ENCODE measurements around the gene FZR1. TPM values are rescaled to one million over a fixed set of nuclear protein-coding genes. Genes with fewer than 3 reads are reported as not detected.

The FZR1 gene
- total and polyA plus RNA-seq, 2 experiments from 2014 or later, result 16.1 to 39.2 TPM

DNA sequence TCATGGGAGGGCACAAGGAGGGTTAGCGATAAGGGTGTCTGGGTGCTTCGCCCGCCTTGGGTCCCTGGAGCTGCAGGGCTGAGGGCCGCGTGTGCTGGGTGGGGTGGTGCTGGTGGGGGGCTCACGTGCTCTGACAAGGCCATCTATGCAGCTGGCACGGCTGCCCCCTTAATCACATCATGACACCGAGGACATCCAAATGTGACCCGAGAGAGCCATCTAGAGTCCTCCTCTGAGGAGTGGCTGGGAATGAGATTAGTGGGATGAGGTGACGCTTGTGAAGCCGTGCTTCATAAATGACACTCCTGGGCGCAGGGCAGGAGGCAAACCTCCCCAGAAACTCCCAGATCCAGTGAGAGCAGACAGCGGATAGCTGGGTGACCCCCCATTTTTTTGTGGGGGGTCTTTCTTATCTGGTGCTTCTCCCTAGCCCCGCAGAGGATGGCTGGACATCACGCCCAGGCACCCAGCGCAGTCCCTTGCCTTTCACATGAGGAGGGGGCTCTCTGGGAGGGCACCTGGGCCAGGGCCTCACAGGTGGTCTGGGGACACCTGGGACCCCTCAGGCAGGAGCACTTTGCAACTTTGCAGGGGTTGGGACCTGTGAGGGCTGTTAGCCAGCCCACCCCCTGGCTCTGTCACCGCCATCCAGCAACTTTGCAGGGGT, 6.6 kb downstream of the FZR1 start:
- Histone ChIP-seq H3K9me2 (ENCODE audit: insufficient read depth) (no peaks in the 10 kb centered on the region), H3K4me1 (ENCODE audit: insufficient read depth) (peaks cover 12% of the 10 kb centered on the region), H4K20me1 (replicated peaks; ENCODE audit: insufficient read depth) (peaks cover 7% of the 10 kb centered on the region; the same call in 1 of the 2 replicates), H3K79me2 (replicated peaks; ENCODE audit: insufficient read depth) (peaks cover 74% of the 10 kb centered on the region), H3K4me3 (no peak overlapping the region), H3K4me2 (no peak overlapping the region), H3K27me3 (ENCODE audit: insufficient read depth) (no peaks in the 10 kb centered on the region), H3K27ac (ENCODE audit: low read depth) (no peak overlapping the region), H3K36me3 (ENCODE audit: insufficient read depth) (no peaks in the 10 kb centered on the region), H2AFZ (no peak overlapping the region), H3F3A (replicated peaks; ENCODE audit: low read depth) (no peaks in the 10 kb centered on the region)
- no peak for TF ChIP-seq ETS1 (IDR thresholded peaks at IDR 0.05)
- TF ChIP-seq, protein P1, sequence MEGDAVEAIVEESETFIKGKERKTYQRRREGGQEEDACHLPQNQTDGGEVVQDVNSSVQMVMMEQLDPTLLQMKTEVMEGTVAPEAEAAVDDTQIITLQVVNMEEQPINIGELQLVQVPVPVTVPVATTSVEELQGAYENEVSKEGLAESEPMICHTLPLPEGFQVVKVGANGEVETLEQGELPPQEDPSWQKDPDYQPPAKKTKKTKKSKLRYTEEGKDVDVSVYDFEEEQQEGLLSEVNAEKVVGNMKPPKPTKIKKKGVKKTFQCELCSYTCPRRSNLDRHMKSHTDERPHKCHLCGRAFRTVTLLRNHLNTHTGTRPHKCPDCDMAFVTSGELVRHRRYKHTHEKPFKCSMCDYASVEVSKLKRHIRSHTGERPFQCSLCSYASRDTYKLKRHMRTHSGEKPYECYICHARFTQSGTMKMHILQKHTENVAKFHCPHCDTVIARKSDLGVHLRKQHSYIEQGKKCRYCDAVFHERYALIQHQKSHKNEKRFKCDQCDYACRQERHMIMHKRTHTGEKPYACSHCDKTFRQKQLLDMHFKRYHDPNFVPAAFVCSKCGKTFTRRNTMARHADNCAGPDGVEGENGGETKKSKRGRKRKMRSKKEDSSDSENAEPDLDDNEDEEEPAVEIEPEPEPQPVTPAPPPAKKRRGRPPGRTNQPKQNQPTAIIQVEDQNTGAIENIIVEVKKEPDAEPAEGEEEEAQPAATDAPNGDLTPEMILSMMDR (conservative IDR thresholded peaks at IDR 0.05; ENCODE audit: low read depth in 2 of 2), result peak in 1 of 2 experiments; percentile 35; a peak in 2 of 4 replicates
- ATAC-seq (no peak), DNase-seq (ENCODE audit: low spot score) (no peak)
- Mint-ChIP-seq H3K36me3 (ENCODE audit: low read depth) (peaks cover 11% of the 10 kb centered on the region; the same call in 2 of the 3 replicates), H3K4me1 (peaks cover 26% of the 10 kb centered on the region), H3K9me3 (no peaks in the 10 kb centered on the region; the same call in 2 of the 3 replicates), H3K27me3 (ENCODE audit: insufficient read depth, low read depth, poor library complexity) (peaks cover 19% of the 10 kb centered on the region), H3K27ac (no peak overlapping the region), H3K4me3 (no peak overlapping the region)

- Mint-ChIP-seq H3K36me3 (ENCODE audit: low read depth) (peaks cover 9% of the 10 kb centered on the region; the same call in 2 of the 3 replicates), H3K9me3 (no peaks in the 10 kb centered on the region; the same call in 2 of the 3 replicates), H3K27ac (no peak overlapping the region), H3K4me1 (peaks cover 29% of the 10 kb centered on the region), H3K27me3 (ENCODE audit: insufficient read depth, low read depth, poor library complexity) (peaks cover 16% of the 10 kb centered on the region), H3K4me3 (no peak overlapping the region)
- Histone ChIP-seq H3K27me3 (ENCODE audit: insufficient read depth) (no peaks in the 10 kb centered on the region), H3K27ac (ENCODE audit: low read depth) (no peak overlapping the region), H3F3A (replicated peaks; ENCODE audit: low read depth) (no peaks in the 10 kb centered on the region), H3K36me3 (ENCODE audit: insufficient read depth) (no peaks in the 10 kb centered on the region), H3K79me2 (replicated peaks; ENCODE audit: insufficient read depth) (peaks cover 76% of the 10 kb centered on the region), H3K9me2 (ENCODE audit: insufficient read depth) (no peaks in the 10 kb centered on the region), H4K20me1 (replicated peaks; ENCODE audit: insufficient read depth) (peaks cover 7% of the 10 kb centered on the region; the same call in 1 of the 2 replicates), H2AFZ (no peak overlapping the region), H3K4me1 (ENCODE audit: insufficient read depth) (peaks cover 19% of the 10 kb centered on the region), H3K4me2 (no peak overlapping the region), H3K4me3 (no peak overlapping the region)
- TF ChIP-seq, protein P1 (conservative IDR thresholded peaks at IDR 0.05; ENCODE audit: low read depth in 2 of 2), result peak in 1 of 2 experiments; percentile 16; a peak in 1 of 4 replicates
- TF ChIP-seq STAT1 (IDR thresholded peaks at IDR 0.05; ENCODE audit: unreplicated experiment), result no peak
- DNase-seq (ENCODE audit: low spot score), result no peak
- 0 out of 3 replicates have a peak, but pooled peaks have one; percentile 12 for ATAC-seq
Observed at GRCh38 chr19:3513229-3514140, 7.4 kb downstream of the FZR1 start.
